HG03045 (cell line): ENCODE measurements around the gene METTL26.

Experiments
- ATAC-seq: cut with Tn5 transposase; IDR thresholded peaks from one replicate; pipeline ENCODE4 v1.9.1; 2021; ENCODE audit warnings: mild to moderate bottlenecking, moderate library complexity; ENCODE audit not compliant: unreplicated experiment

Gene METTL26

GRCh38 chr16:641326-642188 lies 5.5 kb upstream of the METTL26 start, which contains the start of gene MCRIP2:
Gene MCRIP2 (plus strand): TSS chr16:641828. CDS start chr16:641992, 164 bp downstream.
- ATAC-seq, result peak; percentile 39

DNA sequence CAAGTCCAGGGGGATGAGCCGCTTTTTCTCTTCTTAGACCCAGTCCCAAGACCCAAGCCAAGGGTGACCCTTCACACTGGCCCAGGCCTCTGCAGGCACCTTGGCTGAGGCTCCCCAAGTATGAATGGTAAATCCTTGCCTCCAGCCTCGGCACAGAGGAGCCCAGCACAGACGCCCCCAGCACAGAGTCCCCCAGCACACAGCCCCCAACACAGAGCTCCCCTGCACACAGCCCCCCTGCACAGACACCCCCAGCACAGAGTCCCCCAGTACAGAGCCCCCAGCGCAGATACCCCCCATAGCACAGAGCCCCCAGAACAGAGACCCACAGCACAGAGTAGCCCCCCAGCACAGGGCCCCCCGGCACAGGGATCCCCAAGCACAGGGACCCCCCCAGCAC lies 4.5 kb upstream of the METTL26 start:
- ATAC-seq, result no peak

DNA sequence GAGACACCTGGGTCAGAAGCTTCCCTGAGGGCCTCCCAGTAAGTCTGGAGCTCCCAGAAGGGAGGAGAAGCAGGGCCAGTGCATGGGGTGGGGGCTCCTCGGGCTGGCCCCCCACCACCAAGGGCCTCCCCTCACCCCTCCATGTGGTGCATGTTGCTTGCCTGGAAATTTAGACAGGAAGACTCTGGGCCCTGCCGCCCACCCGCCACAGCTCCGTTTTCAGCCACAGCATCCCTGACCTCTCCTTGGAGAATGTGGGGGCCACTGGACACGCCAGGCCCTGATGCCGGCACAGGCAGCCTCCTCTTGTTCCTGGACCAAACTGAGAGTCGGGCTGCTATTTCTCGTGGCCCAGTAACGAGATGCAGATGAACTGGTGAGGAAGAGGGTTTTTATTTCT lies 2.7 kb upstream of the METTL26 start:
- ATAC-seq, result no peak

GRCh38 chr16:638034-638543 lies 2.0 kb upstream of the METTL26 start:
- no peak for ATAC-seq

DNA sequence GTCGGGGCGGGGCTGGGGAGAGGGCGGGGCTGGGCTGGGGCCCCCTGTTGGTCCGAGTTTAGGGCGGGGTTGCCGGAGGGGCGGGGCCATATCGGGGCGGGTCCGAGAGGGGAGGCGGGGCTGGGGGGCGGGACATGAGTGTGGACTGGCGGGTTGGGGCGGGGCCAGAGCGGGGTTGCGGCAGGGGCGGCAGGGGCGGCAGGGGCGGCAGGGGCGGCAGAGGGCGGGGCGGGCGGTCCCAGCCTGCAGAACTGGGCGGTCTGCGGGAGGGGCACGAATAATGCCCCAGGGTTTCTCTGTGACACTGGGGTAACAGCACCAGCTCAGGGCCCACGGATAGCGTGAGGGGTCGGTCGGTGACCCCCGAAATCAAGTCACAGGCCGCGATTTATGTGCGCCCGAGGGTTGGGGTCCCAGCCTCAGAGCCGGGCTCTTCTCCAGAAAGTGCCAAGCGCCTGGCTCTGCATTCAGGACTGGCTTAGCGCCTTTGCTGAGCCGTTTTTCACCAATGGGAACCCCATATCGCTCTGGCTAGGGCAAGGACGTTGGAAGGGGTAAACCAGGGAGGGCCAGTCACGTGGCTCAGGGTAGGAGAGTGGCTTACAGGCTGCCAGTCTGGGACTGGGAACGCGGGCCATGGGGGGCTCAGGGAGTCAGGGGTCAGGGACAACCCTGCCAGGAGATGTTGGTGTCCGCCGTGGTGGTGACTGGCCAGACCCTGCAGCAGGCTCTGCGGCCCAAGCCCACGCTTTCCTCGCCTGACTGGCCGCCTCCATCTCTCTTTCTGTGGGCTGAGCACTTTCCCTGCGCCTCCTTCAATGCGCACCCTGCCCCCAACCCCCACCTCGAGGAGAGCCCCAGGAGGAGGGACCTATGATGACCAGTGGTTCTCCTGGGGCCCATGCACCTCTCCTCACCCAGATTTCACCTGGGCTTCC lies 1.2 kb upstream of the METTL26 start:
- ATAC-seq, result peak; percentile 0

- no peak for ATAC-seq
These were observed 416 bp downstream of the METTL26 start for GRCh38 chr16:635573-636205.

- no peak for ATAC-seq
These were observed 1.1 kb downstream of the METTL26 start for GRCh38 chr16:634996-635395.

DNA sequence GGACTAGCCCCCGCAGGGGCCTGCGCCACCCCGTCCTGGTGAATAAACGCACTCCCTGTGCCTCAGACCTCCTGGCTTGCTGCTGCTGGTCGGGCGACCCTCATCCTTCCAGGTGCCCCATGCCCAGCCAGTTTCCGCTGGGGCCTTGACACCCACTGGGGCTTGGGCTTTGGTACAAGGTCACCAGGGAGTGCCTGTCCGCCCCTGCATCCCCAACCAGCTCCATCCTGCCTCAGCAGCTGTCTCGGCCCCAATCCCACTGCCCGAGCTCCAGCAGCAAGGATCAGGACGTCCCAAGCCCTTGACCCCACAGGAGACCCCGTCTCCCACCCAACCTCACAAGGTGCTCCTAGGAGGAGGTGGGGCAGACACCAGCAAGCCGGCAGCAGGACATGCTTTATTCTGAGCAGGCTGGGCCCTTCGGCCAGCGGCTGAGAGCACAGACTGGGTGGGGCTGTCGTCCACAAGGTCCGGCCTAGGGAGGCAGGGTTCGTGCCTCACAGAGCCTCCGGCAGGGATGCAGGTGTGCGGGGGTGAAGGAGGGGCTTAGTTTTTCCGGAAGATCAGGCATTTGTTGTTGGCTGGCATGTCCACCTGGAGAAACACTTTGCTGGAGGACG lies 1.9 kb downstream of the METTL26 start:
- ATAC-seq, result no peak

DNA sequence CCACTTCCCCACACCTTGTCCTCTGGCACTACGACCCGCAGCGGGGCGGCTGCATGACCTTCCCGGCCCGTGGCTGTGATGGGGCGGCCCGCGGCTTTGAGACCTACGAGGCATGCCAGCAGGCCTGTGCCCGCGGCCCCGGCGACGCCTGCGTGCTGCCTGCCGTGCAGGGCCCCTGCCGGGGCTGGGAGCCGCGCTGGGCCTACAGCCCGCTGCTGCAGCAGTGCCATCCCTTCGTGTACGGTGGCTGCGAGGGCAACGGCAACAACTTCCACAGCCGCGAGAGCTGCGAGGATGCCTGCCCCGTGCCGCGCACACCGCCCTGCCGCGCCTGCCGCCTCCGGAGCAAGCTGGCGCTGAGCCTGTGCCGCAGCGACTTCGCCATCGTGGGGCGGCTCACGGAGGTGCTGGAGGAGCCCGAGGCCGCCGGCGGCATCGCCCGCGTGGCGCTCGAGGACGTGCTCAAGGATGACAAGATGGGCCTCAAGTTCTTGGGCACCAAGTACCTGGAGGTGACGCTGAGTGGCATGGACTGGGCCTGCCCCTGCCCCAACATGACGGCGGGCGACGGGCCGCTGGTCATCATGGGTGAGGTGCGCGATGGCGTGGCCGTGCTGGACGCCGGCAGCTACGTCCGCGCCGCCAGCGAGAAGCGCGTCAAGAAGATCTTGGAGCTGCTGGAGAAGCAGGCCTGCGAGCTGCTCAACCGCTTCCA lies 2.6 kb downstream of the METTL26 start:
- ATAC-seq, result no peak

GRCh38 chr16:632486-633335 lies 3.4 kb downstream of the METTL26 start:
- no peak for ATAC-seq

DNA sequence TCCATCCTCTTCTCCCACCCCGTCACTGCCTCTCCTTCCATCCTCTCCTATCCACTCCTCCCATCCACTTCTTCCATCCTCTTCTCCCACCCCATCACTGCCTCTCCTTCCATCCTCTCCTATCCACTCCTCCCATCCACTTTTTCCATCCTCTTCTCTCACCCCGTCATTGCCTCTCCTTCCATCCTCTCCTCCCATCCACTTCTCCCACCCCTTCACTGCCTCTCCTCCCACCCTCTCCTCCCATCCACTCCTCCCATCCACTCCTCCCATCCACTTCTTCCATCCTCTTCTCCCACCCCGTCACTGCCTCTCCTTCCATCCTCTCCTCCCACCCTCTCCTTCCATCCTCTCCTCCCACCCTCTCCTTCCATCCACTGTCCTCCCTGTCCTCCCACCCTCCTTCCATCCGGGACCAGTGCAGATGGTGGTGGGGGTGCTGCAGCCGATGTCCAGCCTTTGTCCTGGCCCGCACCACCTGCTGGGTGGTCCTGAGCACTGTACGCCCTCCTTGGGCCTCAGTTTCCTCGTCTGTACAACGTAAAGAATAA lies 4.2 kb downstream of the METTL26 start:
- ATAC-seq, result no peak

DNA sequence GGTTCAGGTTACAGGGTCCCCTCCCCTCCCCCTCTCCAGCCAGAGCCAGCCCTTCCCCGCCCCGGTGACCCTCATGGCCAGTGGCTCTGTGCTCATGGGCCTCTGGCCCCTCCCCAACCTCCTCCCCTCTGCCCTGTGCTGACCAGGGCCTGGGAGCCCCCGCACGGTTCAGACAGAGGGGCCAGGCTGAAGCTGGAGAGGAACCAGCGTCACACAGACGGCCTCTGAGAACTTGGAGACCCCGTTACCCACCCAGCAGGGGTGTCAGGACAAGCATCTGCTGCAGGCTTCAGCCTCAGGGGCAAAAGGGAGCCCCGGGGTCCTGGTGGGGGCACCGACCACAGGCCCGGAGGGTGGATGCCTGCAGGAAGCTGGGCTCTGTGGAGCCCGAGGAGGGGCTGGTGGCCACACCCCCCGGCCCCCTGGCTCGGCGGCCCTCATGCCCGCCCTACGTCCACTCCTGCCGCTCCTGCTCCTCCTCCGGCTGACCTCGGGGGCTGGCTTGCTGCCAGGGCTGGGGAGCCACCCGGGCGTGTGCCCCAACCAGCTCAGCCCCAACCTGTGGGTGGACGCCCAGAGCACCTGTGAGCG lies 5.2 kb downstream of the METTL26 start, which contains the start of gene WFIKKN1:
Gene WFIKKN1 (plus strand): TSS at position 171 of the 591 bp plus-strand sequence. CDS start 269 bp downstream, at position 440.
- ATAC-seq, result no peak

- no peak for ATAC-seq
These were observed 5.8 kb downstream of the METTL26 start for GRCh38 chr16:630249-630814.

DNA sequence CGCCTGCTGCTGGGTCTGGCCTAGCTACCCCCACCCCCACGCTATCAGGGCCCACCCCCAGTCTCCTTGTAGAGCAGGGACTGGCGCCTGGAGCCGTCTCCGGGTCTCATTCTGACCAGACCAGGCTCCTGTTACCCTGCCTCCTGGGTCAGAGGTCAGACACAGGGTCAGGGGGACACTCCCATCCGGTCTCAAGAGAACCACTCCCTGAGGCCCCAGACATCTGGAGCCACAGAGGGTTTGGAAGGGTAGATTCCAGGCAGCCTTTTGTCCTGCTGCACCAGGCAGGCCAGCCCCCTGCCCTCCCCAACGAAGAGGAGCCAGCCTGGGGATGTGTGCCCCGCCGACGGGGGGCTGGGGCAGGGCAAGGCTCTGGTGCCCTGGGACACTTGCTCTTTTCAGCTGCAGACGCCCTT lies 6.3 kb downstream of the METTL26 start:
- no peak for ATAC-seq

GRCh38 chr16:629185-629832 lies 6.8 kb downstream of the METTL26 start:
- ATAC-seq, result no peak

DNA sequence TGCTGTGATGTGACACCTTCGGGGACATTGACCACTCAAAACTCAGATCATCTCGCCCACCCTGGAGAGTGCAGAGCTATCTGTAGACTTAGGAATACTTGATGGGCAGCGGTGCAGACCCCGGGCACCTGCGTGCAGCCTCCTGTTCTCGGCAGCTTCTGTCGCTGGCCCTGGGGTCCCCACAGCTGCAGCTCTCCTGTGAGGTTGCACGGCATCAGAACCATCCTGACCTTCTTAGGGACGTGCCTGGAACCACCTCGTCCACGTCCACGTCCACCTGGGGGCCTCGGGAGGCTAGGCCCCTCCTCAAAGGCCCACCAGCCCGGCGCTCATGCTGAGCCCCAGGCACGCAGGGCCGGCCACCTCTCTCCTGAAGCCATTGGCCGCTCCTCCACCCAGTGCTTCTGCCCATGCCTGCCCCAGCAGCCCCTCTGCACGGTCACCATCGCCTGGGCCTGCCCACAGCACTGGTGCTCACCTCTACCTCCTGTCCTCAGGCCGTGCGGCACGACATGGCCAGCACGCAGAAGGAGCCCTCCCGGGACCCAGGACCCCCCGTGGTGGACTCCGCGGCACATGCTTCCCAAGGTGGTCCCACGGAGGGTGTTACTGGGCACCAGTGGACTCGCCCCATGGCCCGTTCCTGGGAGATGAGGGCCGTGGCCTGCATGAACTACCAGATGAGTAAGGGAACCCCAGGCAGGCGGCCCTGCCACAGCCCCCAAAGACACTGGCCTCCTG lies 7.6 kb downstream of the METTL26 start:
- ATAC-seq, result no peak
